Measurements from ENCODE around the gene CRTC3.
"Not testable (repeated sequence)": the region's sequence is repeated elsewhere in the genome, so short reads cannot be mapped to it uniquely, and the experiment has no call there.

Gene CRTC3

DNA sequence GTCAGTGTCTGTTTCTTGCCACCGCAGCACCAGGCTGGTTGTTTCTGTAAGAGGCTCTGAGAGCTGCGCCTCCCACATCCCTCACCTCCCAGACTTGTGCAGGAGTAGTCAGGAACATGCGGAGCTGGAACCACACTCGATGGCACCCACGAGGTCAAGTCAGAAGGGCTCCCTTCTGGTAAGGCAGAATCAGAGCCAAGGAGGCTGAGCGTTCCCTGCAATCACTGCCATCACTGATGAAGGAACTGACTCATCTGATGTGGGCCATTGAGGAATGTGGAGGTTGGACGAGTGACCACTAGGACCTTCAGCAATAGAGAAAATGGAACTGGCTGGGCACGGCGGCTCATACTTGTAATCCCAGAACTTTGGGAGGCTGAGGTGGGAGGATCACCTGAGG lies 151.8 kb downstream of the CRTC3 start:
- FAIRE-seq, result no peak

DNA sequence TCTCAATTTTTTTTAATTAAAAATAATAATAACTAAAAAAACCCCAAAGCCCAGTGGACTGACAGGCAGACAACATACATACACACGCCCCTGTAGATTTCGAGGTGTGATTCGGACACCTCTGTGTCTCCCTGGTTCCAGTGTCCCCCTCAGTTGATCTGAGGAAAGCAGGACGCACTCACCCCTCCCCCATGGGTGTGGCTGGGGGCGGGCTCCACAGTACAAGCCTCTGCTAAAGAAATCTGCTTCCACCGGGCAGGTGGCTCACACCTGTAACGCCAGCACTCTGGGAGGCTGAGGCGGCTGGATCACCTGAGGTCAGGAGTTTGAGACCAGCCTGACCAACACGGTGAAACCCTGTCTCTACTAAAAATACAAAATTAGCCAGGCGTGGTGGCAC lies 153.6 kb downstream of the CRTC3 start:
- FAIRE-seq, result no peak

DNA sequence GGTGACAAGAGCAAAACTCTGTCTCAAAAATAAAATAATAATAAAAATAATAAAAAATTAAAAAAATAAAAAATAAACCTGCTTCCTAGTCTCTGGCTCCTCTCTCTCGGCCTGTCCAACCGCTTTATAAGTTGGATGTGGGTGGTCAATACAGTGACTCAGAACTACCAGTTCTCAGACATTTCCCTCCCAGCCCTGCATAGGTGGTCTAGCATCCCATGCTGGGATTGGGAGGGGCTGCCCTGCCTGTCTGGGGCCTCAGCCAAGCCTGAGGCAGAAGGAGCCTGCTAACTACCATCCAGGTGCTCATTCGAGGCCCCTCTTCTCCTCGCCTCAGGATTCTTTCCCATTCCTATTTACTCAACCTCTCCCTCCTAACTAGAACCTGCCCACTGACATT lies 154.2 kb downstream of the CRTC3 start:
- FAIRE-seq, result no peak

DNA sequence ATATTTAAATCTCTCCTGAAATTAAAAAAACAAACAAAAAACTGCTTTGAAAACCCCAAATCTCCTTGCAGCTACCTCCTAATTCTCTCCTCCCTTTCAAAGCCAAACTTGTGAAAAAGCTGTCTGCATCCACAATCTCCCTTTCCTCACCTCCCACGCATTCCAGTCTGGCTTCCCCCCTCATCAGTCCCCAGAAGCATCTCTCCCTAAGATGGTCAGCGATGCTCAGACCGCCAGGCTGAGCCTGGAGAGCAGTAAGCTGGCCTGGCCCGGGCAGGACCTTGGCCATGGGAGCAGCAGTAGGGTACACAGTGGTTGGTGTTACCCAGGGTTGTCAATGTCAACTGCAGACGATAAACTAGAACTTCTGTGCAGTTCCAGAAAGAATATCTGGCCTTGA lies 154.6 kb downstream of the CRTC3 start:
- FAIRE-seq, result no peak

DNA sequence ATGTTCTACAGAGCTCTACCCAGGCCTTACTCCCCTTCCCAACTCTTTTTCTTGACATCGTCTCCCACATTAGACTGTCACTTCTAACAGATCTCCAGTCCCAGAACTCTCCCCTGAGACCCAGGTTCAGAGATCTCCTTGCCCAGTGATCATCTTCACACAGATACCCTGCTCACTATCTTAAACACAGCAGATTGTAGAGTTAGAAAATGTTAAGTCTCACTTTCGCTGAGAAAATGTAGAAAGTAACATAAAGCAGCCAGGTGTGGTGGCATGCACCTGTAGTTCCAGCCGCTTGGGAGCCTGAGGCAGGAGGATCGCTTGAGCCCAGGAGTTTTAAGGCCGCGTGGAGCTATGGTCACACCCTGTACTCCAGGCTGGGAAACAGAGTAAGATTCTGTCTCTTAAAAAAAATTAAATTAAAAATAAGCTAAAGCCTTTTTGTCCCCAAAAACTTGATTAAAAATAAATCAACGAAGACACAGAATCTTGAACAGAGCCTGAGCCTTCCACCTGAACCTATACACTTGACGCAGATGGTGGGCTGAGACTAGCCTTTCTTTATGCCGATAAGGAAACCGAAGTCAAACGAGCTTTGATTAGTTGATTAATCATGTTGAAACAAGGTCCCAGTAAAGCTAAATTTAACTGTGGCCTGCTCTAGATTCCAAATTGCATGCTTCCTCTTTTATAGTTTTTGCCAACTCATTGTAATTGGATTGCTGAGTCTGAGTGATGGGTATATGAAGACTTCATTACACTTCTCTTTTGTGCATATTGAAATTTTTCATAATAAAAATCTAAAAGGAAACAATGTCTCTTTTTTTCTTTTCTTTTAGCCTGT lies 156.1 kb downstream of the CRTC3 start:
- FAIRE-seq, result no peak

DNA sequence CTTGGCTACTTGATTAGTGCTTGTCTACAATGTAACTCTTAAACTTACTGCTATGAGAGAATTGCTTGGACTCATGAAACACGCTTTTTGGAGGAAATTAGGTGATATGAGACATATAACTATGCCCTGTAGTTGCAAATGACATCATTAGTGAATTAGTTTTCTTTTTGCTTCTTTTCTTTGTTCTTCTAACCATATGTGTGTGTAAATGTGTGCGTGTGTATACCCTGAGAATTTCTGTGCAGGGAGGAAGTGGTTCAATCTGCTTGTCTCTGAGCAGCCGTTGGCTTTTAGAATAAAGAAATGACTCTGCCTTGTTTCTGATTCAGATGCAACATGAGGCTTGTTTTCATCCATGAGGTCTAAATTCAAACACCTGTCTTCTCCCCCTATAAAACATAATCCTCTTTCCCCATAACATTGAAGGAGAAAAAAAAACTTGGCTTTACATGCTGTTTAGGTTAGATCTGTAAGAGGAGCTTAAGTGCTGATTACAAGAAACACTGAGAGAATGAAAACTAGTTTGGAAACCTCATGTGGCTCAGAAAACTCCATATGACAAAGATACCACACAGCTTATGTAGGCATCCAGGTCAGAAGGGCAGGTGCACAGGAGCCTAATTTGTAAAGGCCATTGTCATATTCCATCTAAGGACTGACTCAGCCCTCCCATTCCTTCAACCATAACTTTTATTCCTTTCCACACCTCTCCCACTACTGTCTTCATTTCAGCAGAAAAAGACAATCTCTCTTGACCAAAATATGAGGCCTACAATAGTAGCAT lies 156.9 kb downstream of the CRTC3 start:
- FAIRE-seq, result no peak

DNA sequence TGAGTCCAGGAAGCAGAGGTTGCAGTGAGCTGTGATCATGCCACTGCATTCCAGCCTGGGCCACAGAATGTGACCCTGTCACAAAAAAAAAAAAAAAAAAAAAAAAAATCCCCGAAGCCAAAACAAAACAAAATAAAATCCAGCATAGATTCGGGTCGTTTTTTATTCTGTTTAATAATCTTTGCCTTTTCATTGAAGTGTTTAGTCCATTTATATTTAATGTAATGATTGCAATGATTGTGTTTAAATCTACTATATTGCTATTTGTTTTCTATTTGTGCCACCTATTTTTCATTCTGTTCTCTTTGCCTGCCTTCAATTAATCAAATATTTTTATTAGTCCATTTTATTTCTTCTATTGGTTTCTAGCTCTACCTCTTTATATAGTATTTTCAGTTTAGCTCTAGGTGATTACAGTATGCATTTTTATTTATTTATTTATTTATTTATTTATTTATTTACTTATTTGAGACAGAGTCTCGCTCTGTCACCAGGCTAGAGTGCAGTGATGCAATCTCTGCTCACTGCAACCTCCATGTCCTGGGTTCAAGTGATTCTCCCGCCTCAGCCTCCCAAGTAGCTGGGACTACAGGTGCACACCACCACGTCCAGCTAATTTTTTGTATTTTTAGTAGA lies 159.7 kb downstream of the CRTC3 start:
- not testable (repeated sequence) for FAIRE-seq

DNA sequence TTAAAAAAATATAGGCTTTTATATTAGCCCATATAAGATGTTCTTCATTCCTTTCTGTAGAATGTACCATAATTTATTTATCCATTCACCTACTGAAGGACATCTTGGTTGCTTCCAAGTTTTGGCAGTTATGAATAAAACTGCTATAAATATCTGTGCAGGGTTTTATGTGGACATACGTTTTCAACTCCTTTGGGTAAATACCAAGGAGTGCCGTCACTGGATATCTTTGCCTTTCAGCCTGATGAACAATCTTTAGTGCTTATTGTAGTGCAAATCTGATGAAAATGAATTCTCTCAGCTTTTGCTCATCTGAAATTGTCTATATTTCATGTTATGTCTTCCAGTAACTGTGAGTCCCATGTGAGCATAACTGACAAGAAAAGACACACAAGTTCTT lies 160.9 kb downstream of the CRTC3 start:
- FAIRE-seq, result no peak

DNA sequence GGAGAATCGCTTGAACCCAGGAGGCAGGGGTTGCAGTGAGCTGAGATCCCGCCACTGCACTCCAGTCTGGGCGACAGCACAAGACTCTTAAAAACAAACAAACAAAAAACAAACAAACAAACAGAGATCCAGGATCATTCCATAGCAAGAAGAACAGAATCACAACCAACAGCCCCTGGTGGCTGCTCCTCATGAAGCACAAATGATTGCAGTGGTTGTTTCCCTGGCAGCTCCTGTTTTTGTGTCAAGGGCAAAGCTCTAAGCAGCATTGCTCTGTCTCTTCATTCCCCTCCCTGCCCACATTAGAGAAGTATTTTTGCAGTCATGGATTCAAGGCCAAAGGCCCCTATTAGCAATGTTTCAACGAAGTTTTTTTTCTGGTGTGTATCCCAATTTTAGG lies 161.6 kb downstream of the CRTC3 start:
- FAIRE-seq, result no peak

DNA sequence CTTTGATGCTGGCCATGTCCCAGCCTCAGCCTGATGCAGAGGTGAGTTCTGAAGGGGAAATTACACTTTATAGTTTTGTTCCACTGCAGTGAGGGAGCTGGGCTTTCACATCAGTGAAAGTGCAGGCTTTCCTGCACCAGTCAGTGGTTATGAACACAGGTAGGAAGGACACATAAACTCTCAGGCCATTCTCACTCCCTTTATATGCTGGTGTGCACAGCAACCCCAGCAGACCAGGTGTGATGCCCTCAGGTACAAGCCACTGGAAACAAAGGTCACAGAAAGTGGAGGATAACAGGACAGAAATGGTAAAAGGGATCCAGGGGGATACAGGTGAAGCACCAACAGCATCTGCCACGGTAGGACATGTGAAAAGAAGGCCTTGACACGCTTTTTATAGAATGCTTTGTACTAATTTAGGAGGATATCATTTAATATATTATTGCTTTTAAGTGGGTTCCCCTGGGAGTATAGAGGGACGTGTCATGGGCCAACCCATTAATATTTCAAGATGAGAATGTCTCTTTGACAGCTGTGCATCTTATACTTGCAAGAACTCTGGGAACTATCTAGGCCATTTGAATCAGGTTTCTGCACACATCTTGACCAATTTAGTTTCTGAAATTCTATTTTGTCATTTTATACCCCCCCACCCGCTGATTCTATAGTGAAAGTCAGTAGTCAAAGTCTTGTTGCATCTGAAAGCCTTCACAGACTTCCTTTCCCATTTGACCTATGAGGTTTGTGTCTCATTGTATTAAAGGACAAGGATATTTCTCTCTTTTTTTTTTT lies 162.5 kb downstream of the CRTC3 start:
- no peak for FAIRE-seq

Measured in endometrium (tissue), 2 donors.